Cortex of kidney (tissue), 1 donor: ENCODE results near the gene SEMA4B.
"Not testable (repeated sequence)": the region's sequence is repeated elsewhere in the genome, so short reads cannot be mapped to it uniquely, and the experiment has no call there.

Experiments used
- DNase-seq: peaks from one replicate; lab custom pipeline; 2025; lab: John Stamatoyannopoulos, UW

The SEMA4B gene

DNA sequence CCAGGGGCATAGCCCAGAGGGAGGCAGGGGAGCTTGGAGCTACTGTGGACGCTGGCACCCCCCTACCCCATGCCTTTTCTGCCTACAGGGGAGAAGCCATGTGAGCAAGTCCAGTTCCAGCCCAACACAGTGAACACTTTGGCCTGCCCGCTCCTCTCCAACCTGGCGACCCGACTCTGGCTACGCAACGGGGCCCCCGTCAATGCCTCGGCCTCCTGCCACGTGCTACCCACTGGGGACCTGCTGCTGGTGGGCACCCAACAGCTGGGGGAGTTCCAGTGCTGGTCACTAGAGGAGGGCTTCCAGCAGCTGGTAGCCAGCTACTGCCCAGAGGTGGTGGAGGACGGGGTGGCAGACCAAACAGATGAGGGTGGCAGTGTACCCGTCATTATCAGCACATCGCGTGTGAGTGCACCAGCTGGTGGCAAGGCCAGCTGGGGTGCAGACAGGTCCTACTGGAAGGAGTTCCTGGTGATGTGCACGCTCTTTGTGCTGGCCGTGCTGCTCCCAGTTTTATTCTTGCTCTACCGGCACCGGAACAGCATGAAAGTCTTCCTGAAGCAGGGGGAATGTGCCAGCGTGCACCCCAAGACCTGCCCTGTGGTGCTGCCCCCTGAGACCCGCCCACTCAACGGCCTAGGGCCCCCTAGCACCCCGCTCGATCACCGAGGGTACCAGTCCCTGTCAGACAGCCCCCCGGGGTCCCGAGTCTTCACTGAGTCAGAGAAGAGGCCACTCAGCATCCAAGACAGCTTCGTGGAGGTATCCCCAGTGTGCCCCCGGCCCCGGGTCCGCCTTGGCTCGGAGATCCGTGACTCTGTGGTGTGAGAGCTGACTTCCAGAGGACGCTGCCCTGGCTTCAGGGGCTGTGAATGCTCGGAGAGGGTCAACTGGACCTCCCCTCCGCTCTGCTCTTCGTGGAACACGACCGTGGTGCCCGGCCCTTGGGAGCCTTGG is 27.0 kb downstream of the SEMA4B start:
- no peak for DNase-seq

DNA sequence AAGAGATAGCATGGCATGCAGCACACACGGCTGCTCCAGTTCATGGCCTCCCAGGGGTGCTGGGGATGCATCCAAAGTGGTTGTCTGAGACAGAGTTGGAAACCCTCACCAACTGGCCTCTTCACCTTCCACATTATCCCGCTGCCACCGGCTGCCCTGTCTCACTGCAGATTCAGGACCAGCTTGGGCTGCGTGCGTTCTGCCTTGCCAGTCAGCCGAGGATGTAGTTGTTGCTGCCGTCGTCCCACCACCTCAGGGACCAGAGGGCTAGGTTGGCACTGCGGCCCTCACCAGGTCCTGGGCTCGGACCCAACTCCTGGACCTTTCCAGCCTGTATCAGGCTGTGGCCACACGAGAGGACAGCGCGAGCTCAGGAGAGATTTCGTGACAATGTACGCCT is 27.8 kb downstream of the SEMA4B start:
- DNase-seq, result no peak

DNA sequence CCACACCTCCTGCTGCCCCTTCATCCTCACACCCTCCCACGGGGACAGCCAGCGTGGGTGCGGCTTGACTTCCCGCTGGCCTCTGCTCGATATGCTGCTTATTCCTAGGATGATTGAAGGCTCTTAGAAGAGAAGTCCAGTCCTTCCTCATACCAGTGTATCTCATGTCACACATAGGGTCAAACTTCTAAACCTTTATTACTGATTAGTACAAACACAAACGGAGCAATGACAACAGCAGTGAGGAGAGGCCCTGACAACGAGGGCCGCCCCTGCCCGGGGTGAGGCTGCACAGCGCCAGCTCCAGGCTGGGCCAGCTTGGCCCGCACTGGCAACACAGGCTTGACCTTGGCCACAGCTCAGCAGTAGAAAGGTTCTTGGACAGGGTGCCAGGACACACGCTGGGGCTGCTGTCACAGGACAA is 29.0 kb downstream of the SEMA4B start:
- no peak for DNase-seq

DNA sequence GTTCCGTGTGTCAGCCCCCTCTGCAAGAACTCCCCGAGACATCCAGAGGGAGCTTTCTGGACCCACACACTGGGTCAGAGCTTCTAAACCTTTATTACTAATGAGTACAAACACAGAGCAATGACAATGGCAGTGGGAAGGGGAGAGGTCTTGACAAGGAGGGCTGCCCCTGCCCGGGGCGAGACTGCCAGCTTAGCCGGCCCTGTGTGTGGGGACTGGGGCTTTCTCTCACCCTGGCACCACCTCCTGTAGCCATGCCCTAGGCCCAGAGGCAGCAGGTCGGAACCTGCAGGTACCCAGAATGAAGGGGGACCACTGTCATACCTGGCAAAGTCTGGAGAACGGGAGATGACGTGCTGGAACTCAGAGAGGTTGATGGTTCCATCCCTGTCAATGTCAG is 29.5 kb downstream of the SEMA4B start:
- DNase-seq, result no peak

- DNase-seq, result no peak
These were observed 30.2 kb downstream of the SEMA4B start for GRCh38 chr15:90231028-90232017.

DNA sequence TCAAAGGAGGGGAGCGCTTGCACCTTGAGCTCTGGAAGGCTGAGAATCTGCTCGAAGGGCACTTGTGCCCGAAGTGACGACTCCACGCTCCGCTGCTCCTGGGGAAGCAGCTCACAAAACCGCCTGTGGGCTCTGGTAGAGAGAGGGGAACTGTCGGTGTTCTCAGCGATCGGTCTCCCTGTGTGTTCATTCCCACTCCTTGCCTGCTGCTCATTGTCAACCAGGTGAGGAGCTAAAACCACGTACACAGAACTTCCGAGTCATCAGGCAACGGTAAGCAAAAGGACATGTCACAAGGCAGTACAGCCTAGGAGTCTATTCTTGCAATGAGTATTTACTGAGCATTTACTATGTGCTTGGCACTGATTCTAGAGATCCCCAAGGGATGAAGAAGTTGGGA is 31.1 kb downstream of the SEMA4B start:
- DNase-seq, result no peak

GRCh38 chr15:90232941-90233386 is 31.8 kb downstream of the SEMA4B start:
- no peak for DNase-seq

DNA sequence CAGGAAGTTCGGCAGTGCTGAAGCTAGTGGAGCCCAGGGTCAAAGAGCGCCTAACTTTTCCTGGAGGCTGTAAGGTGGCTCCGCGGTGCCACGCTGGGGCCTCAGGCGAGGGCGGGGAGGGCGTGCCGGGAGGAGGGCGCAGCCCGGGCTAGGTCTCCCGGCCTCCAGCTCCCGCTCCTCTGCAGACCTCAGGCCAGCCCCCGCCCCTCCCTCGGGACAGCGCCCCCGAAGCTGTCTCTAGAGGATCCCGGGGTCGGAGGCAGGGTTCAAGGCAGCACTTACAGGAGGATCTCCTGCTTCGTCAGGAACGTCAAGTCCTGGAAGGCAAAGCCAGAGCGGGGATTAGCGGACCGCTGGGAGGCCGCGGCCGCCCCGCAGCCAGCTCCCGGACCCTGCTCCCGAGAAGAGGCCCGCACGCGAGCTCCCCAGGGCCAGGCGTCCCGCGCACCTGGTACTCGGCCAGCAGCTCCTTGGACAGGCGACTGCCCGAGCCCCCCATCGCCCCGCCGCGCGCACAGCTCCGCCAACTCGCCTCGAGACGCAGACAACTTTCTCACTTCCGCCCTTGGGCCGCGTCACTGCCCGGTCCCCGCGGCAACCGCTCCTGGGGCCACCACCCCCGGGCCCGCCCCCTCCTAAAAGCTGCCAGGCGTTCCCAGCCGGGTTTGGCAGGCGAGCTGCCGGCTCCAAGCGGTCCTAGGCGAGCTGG is 32.4 kb downstream of the SEMA4B start, which contains the start of gene CIB1:
CIB1 (minus strand) TSS at position 555 of the 709 bp plus-strand sequence; CDS start at position 499, 56 bp downstream.
- DNase-seq, result peak; percentile 89

DNA sequence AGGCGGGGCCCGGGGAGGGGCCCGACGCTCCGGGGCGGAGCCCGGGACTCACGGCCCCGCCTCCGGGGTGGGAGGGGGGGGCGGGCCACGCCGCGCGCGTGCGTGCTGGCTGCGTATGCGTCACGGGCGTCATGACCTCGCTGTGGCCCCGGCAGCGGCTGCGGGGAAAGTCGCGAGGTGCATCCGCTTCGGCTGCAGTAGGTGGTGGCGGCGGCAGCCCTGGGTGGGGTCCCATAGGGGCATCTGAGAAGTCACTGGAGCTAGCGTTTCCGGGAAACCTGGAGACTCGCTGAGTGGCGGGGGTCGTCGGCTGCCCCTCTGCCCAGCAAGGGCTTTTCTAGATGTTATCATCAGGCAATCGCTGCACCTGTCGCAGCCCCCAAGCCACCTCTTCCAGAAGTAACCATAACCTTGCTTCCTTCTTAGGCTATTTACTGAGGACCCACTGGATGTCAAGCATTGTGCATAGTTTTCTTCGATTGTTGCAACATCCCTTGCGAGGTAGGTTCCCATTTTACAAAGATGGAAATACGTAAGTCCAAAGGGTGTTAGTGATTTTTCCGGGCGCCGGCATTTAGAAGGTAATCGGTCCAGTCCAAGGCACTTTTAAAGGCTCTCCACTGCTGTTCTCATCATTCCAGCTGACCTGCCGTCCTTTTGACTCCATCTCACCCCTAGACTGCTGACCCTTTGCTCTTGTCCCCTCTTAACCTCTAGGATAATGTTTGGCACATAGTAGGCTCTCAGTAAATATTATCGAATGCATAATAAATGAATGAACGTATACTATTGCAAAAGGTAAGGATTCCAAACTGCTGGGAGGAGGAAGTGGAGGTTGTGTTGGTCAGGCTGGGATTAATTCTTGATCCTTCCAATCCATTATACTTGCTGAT is 33.2 kb downstream of the SEMA4B start, which contains the start of gene GDPGP1:
GDPGP1 (plus strand) TSS at position 114 of the 893 bp plus-strand sequence. CDS start 6,700 bp downstream, outside the sequence.
- DNase-seq, result no peak

GRCh38 chr15:90239371-90239770 is 38.2 kb downstream of the SEMA4B start:
- DNase-seq, result no peak

GRCh38 chr15:90240856-90241255 is 39.7 kb downstream of the SEMA4B start:
- no peak for DNase-seq

DNA sequence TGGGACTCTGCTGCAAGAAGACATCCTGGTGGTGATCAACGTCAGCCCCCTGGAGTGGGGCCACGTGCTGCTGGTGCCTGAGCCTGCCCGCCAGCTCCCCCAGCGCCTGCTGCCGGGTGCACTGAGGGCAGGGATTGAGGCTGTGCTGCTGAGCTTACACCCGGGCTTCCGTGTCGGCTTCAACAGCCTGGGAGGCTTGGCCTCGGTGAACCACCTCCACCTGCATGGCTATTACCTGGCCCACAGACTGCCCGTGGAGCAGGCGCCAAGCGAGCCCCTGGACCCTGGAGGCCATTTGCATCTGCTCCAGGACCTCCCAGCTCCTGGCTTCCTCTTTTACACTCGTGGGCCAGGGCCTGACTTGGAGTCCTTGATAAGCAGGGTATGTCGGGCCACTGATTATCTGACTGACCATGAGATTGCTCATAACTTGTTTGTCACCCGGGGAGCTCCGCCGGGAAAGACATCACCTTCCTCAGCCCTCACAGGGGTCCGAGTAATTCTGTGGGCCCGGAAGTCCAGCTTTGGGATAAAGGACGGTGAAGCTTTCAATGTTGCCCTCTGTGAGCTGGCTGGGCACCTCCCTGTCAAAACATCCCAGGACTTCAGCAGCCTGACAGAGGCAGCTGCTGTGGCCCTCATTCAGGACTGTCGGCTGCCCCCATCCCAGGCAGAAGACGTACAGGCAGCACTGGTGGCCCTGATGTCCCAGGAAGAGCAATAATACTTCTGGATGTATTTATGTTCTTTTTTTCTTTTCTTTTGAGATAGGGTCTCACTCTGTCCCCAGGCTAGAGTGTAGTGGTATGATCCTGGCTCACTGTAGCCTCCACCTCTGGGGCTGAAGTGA is 40.4 kb downstream of the SEMA4B start:
- no peak for DNase-seq

DNA sequence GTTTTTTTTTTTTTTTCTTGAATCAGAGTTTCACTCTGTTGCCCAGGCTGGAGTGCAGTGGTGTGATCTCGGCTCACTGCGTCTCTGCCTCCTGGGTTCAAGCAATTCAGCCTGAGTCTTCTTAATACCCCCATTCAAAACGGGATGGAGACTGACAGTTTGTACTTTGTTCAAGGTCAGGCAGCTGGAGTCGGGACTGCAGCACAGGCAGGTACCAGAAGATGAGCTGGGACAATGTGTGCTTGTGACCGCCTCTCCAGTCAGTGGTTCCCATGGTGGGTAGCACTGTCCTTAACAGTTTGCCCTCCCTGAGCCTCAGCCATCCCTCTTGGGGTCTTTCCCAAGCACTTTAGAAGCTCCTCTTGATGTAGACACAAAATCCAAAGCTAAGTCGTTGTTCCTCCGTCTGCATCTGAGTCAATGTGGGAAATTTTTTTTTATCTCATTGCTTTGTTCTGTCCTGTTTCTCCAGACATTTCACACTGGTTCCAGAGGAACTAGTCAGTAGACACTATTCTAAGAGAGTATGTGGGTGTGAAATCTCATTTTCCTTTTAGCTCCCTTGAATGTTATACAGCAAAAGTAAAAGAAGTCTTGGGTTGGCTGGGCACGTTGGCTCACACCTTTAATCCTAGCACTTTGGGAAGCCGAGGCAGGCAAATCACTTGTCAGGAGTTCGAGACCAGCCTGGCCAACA is 43.0 kb downstream of the SEMA4B start:
- no peak for DNase-seq

DNA sequence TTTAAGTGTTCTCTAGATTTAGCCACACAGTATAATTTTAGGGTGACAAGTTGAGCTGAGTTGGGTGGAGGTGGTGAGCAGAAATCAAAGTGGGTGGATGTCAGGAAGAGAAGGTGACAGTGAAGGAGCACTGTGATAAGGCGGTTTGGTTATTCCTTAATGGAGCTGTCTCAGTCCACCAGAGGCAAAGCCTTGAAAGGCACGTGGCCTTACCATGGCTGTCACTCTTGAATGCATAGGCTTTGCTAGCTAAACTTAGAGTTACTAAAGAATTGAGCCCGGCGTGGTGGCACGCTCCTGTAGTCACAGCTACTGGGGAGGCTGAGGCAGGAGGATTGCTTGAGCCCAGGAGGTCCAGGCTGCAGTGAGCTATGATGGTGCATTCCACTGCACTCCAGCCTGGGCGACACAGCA is 47.7 kb downstream of the SEMA4B start:
- DNase-seq, result no peak

DNA sequence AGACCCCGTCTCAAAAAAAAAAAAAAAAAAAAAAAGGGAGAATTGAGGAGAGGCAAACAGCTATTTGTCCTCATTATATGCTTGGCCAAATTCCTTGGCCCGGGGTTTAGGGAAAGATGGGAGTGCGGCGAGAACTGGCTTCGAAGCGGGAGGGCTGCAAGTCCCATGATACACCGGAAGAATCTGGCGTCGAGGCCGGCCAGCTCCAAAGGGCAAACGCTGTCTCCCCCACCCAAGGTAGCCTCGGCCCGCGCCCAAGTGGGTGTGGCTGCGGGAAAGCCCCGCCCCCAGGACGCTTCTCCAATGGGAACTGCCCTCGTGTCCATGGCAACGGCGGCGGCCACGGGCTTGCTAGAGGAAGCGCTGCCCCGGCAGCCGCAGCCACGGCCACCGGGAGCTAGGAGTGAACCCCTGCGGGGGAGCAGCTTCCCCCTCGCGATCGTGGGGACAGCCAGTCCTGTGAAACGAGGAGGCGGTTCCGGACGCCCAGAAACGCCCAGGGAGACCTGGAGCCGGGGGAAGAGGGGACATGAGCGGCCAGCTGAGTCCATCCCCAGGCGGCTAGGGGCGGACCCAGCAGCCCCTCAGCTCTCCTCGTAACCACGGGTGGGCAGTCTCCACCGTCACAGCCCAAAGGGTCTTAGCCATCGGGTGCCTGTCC is 48.2 kb downstream of the SEMA4B start, which contains the start of gene TTLL13:
TTLL13 (plus strand) TSS at position 354 of the 661 bp plus-strand sequence. CDS start 1,075 bp downstream, outside the sequence.
- peak; percentile 53 for DNase-seq

GRCh38 chr15:90257776-90258175 is 56.6 kb downstream of the SEMA4B start:
- no peak for DNase-seq

GRCh38 chr15:90259524-90259923 is 58.4 kb downstream of the SEMA4B start:
- no peak for DNase-seq

- not testable (repeated sequence) for DNase-seq
These were observed 59.6 kb downstream of the SEMA4B start for GRCh38 chr15:90260731-90261130.
